HG03457 (cell line): ENCODE measurements around the gene COPS2.
A peak's percentile ranks its signal among the peaks of the same experiment; 100 is the strongest.

ENCODE experiments used
- ATAC-seq: cut with Tn5 transposase; IDR thresholded peaks from one replicate; pipeline ENCODE4 v1.9.1; 2021; ENCODE audit warnings: moderate number of reproducible peaks; ENCODE audit not compliant: unreplicated experiment

Gene COPS2

DNA sequence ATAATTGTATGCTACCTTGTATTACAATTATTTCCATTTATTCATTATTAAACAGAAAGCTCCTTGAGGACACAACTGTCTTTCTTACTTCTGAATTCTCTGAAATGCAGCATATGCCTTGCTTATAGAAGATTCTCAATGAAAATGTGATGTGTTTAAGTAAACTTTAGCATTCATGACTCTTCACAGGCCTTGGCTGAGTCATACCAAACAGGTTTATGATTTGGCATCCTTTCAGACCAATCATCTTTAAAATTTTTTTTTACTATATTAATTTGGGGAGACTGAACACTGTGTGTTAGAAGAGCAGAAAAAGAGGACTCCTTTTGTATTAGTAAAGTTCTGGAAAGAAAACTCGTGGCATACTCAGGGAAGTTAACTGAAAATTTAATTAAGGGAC is 8.3 kb upstream of the COPS2 start:
- no peak for ATAC-seq

GRCh38 chr15:49155834-49156627 is 632 bp upstream of the COPS2 start:
- no peak for ATAC-seq

GRCh38 chr15:49154799-49155109 is 645 bp downstream of the COPS2 start:
- peak; percentile 5 for ATAC-seq

DNA sequence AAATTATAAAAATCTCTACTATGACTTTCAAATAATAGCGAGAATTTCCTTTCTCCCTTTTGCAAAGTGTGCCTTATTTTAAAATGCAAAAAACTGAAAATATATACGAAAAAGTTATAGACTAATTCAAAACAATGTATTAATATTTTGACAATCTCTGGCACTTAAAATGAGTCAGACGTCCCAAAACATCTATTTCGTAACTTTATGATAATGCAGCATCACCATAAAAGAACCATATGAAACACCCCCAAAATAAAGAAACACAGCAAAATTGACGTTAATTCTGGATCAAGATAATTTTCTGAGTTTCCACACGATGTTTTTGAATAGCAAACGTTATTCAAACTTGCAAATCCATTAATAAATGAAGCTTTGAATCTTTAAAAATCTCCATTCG is 1.0 kb downstream of the COPS2 start:
- no peak for ATAC-seq

DNA sequence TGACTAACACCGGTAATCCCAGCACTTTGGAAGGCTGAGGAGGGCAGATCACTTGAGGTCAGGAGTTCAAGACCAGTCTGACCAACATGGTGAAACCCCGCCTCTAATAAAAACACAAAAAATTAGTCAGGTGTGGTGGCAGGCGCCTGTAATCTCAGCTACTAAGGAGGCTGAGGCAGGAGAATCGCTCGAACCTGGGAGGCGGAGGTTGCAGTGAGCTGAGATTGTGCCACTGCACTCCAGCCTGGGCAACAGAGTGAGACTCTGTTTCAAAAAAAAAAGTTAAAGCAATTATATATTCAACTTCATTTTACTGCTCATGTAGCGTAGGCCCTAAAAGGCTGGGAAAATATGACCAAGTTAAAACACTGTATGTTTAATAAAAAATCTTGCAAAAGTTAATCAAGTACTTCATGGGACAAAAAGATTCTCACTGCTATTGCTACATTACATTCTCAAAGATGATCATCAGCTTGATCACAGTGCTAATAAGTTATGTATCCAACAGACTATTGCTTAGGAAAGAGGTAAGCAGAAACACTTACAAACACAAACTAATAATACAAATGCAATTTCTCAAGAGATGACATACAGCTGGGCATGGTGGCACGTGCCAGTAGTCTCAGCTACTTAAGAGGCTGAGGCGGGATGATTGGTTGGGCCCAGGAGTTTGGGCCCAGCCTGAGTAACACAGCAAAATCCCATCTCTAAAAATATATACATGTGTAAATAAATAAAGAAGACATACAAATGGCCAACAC is 2.7 kb downstream of the COPS2 start:
- ATAC-seq, result no peak

DNA sequence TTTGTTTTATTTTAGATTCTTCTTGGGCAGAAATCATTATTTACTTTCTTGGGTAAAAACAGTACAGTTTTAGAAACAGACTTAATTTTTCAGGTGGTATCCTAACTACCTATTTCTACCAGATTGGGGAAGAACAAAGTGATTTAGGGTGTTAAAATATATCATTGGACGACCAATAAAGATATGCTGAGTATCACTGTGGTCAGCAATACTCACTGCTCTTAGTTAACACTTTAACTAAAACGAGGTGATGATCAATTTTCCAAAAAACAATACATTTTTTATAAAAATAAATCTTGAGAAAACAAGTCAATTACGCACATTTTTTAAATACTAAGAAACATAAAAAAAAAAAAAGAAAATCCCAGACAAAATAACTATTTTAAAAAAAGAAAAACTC is 3.6 kb downstream of the COPS2 start:
- ATAC-seq, result no peak

DNA sequence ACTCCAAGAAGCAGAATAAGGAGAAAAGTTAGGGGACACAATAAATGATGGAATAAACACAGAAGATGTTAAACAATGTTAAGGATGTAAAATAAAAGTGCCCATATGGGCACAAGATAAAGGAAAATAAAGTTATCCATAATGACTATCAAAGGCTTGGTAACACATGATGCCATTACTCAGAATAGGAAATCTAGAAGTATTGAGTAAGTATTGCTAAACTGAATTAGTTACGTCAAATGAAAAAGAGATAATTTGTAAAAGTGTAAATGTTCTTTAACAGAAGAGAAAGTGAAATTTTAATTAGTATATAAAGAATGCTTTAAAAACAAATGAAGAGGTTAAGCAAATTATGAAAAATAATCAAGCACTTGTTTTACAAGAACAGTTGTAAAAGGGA is 6.7 kb downstream of the COPS2 start:
- no peak for ATAC-seq

- no peak for ATAC-seq
Observed at GRCh38 chr15:49148298-49148697, 7.1 kb downstream of the COPS2 start.

GRCh38 chr15:49145651-49146609 is 9.5 kb downstream of the COPS2 start:
- no peak for ATAC-seq

DNA sequence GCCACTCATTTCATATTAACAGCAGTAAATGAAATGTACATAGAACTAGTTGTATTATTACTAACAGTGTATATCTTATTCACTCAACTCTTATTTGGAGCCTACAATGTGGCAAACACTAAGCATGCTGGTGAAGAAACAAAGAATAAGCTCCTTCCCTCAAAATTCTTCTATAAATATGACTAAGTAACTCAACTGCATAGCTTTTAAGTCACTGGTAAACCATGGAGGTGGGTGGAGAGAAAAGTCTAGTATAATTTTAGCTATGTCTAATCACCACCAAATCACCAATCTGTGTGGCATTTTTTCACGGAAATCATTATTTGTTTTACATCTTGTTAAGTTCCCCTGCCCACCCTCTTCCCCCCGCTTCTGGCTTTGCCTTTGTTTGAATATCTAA is 17.5 kb downstream of the COPS2 start:
- ATAC-seq, result no peak

DNA sequence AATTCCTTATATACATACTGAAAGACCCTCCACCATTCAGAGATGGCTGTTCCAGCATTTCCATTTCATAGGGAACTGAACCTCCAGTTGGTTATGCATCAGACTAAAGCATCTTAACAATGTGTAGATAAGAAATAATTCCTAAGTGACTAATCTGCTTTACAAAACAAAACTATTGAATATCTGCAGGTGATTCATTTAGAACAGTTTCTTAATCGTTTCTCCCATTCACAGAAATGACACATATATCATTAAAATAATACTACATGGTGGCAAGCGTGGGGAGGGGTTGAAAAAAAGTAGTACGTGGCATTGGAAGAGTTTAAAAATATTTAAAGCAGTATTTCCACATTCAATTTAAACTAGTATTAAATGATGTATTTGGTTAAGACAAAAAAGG is 19.5 kb downstream of the COPS2 start:
- ATAC-seq, result no peak

GRCh38 chr15:49135342-49135857 is 20.0 kb downstream of the COPS2 start:
- peak; percentile 66 for ATAC-seq

DNA sequence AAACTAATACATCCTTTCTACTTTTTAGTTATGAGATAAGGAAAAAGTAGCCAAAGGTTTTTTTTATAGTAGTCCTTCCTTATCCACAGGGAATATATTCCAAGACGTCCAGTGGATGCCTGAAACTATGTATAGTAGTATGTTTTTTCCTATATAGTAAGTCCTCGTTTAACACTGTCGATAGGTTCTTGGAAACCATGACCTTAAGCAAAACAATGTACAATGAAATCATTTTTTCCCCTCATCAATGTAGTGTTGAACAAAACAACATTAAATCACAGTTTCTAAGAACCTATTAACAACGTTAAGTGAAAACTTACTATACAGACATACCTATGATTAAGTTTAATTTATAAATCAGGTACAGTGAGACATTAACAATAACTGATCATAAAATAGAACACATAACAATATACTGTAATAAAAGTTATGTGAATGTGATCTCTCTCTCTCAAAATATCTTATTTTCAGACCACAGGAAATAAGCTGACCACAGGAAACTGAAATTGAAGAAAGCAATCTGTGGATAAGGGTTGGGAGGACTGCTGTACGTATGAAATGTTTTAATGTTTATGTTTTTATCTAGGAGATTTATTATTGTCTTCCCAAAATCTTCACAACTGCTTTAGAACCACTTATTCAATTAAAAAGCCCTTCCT is 20.6 kb downstream of the COPS2 start:
- ATAC-seq, result peak; percentile 7

GRCh38 chr15:49131403-49131802 is 24.0 kb downstream of the COPS2 start:
- no peak for ATAC-seq

- ATAC-seq, result no peak
Observed at GRCh38 chr15:49124371-49124770, 31.0 kb downstream of the COPS2 start.

DNA sequence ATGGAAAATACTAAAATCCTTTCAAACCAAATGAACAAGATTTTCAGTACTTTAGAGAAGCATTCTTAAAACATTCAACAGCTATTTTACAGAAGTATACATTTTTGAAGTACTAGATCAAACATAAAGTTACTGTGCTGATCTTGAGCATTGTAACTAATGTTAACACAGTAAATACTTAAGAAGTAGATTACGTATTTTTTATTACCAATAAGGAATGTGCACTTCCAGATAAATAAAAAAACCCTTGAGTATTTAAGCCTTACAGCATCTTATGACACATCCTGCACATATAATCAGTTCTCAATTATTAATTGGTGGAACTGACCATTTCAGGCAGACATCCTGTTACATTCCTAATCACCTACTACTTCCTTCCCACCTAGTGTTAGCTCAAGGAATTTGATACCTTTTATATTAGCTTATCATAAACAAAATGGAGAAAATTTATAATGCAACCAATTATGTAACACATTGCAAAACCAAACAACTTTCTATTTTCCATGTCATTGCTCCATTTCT is 32.8 kb downstream of the COPS2 start:
- ATAC-seq, result no peak

GRCh38 chr15:49121901-49122300 is 33.5 kb downstream of the COPS2 start:
- ATAC-seq, result no peak

DNA sequence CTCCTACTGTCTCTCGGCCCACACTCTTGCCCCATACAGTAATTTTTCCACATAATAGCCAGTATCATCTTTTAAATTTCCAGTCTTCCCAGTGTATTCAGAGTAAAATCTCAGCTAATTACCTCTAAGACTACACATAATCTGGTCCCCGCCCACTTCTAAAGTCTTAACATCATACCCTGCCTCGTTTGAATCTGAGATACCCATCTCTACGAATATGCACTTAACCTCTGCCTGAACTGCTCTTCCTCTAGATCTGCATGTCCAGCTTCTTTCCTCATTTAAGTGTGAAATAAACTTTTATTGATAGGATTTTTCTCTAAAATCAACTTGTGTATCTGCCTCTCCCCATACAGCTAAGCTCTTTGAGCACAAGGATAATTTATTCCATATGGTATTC is 34.6 kb downstream of the COPS2 start:
- no peak for ATAC-seq

DNA sequence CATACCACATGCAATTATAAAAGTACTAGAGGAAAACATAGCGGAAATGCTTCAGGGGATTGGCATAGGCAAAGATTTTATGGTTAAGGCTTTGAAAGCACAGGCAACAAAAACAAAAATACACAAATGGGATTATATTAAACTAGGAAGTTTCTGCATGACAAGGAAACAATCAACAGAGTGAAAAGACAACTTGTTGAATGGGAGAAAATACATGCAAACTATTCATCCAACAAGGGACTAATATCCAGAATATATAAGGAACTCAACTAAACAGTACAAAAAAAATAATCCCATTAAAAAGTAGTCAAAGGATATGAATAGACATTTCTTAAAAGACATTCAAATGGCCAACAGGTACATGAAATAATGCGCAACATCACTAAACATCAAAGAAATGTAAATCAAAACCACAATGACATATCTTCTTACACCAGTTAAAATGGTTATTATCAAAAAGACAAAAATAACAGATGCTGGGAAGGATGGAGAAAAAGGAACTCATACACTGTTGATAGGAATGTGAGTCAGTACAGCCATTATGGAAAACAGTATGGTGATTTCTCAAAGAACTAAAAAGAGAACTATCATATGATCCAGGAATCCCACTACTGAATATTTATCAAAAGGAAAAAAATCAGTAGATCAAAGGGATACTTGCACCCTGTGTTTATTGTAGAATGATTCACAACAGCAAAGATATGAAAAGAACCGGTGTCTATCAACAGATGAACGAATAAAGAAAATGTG is 39.1 kb downstream of the COPS2 start:
- ATAC-seq, result no peak

- no peak for ATAC-seq
Observed at GRCh38 chr15:49115062-49115461, 40.3 kb downstream of the COPS2 start.
